Cardiac fibroblast (primary cell): ENCODE results near the gene PTPRG.
A peak's percentile ranks its signal among the peaks of the same experiment; 100 is the strongest.

ENCODE experiments used
- DNase-seq, 2 donors: peaks; one replicate each; pipeline versions ENCODE4 v3.0.0 to v3.0.0-alpha.2; 2010; ENCODE audit warnings: low read depth in 2 of 2
- H3K4me3 ChIP-seq, 2 donors: replicated peaks in 1 of 2; 1 replicate in 1 of 2; 2 replicates in 1 of 2; pipeline ENCODE4 v1.5.1; 2011; ENCODE audit warnings: low read depth in 2 of 2, low read length in 2 of 2, mild to moderate bottlenecking in 2 of 2, moderate library complexity in 1 of 2
- TF ChIP-seq, protein P1 (sequence below): IDR thresholded peaks from one replicate; pipeline ENCODE4 v1.5.1; 2011; ENCODE audit warnings: low read depth, mild to moderate bottlenecking, low read length, inconsistent platforms

PTPRG gene

GRCh38 chr3:61615643-61616042 lies 54.3 kb downstream of the PTPRG start:
- no peak overlapping the region for H3K4me3 ChIP-seq
- no peak for DNase-seq
- TF ChIP-seq, protein P1, sequence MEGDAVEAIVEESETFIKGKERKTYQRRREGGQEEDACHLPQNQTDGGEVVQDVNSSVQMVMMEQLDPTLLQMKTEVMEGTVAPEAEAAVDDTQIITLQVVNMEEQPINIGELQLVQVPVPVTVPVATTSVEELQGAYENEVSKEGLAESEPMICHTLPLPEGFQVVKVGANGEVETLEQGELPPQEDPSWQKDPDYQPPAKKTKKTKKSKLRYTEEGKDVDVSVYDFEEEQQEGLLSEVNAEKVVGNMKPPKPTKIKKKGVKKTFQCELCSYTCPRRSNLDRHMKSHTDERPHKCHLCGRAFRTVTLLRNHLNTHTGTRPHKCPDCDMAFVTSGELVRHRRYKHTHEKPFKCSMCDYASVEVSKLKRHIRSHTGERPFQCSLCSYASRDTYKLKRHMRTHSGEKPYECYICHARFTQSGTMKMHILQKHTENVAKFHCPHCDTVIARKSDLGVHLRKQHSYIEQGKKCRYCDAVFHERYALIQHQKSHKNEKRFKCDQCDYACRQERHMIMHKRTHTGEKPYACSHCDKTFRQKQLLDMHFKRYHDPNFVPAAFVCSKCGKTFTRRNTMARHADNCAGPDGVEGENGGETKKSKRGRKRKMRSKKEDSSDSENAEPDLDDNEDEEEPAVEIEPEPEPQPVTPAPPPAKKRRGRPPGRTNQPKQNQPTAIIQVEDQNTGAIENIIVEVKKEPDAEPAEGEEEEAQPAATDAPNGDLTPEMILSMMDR = no peak

DNA sequence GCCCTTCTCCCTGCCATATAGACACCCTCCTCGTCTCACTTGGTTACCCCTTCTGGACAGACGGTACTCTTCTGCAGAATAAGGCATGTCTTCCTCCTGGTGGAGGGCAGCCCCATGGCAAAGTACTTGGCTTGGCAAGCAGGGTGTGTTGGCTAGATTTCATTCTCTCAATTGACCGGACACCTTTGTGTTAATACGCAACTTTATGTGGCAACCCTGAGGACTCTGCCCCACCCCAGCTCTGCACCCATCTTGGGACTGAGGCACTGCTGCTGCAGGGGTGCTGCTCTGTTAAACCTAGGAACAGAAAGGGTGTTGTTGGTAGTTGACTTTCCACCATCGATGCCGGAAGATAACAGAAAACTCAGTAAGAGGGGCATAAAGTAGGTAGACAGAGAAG lies 55.2 kb downstream of the PTPRG start:
- no peak for DNase-seq
- H3K4me3 ChIP-seq = no peak overlapping the region
- TF ChIP-seq, protein P1 = no peak

DNA sequence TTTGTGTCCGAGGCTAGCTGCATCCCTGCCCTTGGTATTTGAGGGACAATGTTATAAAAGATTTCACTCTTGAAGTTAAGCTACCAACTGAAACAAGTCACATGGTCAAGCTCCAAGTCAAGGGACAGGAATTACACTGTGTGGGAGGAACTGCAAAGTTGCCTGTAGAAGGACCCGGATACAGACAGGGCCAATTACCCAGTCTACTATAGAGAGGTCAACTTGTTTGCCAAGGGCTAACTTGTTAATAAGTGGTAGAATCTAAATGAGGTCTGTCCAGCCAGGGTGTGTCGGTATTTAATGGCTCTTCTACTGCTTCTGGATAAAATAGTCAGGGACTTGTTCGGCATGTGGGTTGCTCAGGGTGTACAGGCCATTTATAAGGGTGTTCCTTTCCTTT lies 55.7 kb downstream of the PTPRG start:
- peak; percentile 14 to 24 for DNase-seq
- TF ChIP-seq, protein P1 = no peak
- no peak overlapping the region for H3K4me3 ChIP-seq

GRCh38 chr3:61617651-61618050 lies 56.3 kb downstream of the PTPRG start:
- no peak overlapping the region for H3K4me3 ChIP-seq
- TF ChIP-seq, protein P1 = no peak
- DNase-seq = no peak

GRCh38 chr3:61618231-61618630 lies 56.9 kb downstream of the PTPRG start:
- no peak overlapping the region for H3K4me3 ChIP-seq
- TF ChIP-seq, protein P1 = no peak
- no peak for DNase-seq

- TF ChIP-seq, protein P1 = no peak
- DNase-seq = no peak
- no peak overlapping the region for H3K4me3 ChIP-seq
Observed at GRCh38 chr3:61618871-61619270, 57.5 kb downstream of the PTPRG start.

DNA sequence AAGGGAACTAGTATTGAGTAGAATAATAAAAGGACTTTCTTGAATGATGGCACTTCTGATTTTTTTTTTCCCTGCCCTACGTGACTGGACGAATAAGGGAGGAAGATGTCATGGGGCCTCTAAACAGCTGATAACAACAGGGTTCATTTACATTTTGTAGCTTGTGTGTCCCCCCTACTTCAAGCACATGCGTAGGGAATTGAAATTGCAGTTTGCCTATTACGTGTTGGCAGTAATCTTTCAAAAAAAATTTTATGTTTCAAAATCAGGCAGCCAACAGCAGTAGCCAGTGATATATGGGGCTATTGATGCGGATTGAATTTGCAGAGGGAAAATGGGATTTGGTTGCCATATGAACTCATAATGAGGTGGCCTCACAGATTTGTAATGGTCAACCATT lies 58.7 kb downstream of the PTPRG start:
- no peak overlapping the region for H3K4me3 ChIP-seq
- TF ChIP-seq, protein P1 = no peak
- DNase-seq = no peak
